H9 (cell line): ENCODE results near the gene ARHGAP29. TPM values are rescaled to one million over a fixed set of nuclear protein-coding genes. Genes with fewer than 3 reads are reported as not detected.

Experiments used
- DNase-seq: peaks from one replicate; pipeline ENCODE4 v3.0.0-alpha.2; 2017
- H2AFZ ChIP-seq: one replicate; pipeline ENCODE4 v1.6.1; 2013; ENCODE audit warnings: mild to moderate bottlenecking, low read length, control low read depth, moderate library complexity
- H2AK5ac ChIP-seq: 2 replicates; pipeline ENCODE4 v1.6.1; 2013; ENCODE audit warnings: low read length, control low read depth, mixed read lengths; ENCODE audit not compliant: insufficient read length
- H2BK120ac ChIP-seq: one replicate; pipeline ENCODE4 v1.6.1; 2013; ENCODE audit warnings: low read depth, mild to moderate bottlenecking, low read length, control low read depth, inconsistent platforms; ENCODE audit not compliant: poor library complexity, severe bottlenecking
- H2BK12ac ChIP-seq: 2 replicates; pipeline ENCODE4 v1.6.1; 2013; ENCODE audit warnings: low read length, control low read depth, mixed read lengths, low read depth; ENCODE audit not compliant: insufficient read length
- H2BK15ac ChIP-seq: 2 replicates; pipeline ENCODE4 v1.6.1; 2013; ENCODE audit warnings: low read depth, low read length, control low read depth
- H2BK20ac ChIP-seq: one replicate; pipeline ENCODE4 v1.6.1; 2013; ENCODE audit warnings: low read depth, mild to moderate bottlenecking, low read length, control low read depth, inconsistent platforms; ENCODE audit not compliant: poor library complexity, severe bottlenecking
- H2BK5ac ChIP-seq: 2 replicates; pipeline ENCODE4 v1.6.1; 2013; ENCODE audit warnings: low read length, control low read depth, mixed read lengths; ENCODE audit not compliant: insufficient read length
- H3K14ac ChIP-seq: 2 replicates; pipeline ENCODE4 v1.6.1; 2013; ENCODE audit warnings: low read length, control low read depth; ENCODE audit not compliant: insufficient read depth
- H3K18ac ChIP-seq: 2 replicates; pipeline ENCODE4 v1.6.1; 2013; ENCODE audit warnings: low read depth, mild to moderate bottlenecking, mixed read lengths, low read length, control low read depth; ENCODE audit not compliant: insufficient read length
- H3K23ac ChIP-seq: 2 replicates; pipeline ENCODE4 v1.6.1; 2013; ENCODE audit warnings: low read length, control low read depth, mixed read lengths, low read depth; ENCODE audit not compliant: insufficient read length
- H3K23me2 ChIP-seq: 2 replicates; pipeline ENCODE4 v1.6.1; 2013; ENCODE audit warnings: low read depth, mild to moderate bottlenecking, mixed read lengths, low read length, control low read depth; ENCODE audit not compliant: insufficient read length, poor library complexity, severe bottlenecking
- H3K27ac ChIP-seq: 2 replicates; pipeline ENCODE4 v1.5.1; 2013; ENCODE audit warnings: low read length, control low read depth, mixed read lengths, low read depth; ENCODE audit not compliant: insufficient read length
- H3K27me3 ChIP-seq: 2 replicates; pipeline ENCODE4 v1.6.1; 2013; ENCODE audit warnings: low read length, control low read depth, inconsistent platforms; ENCODE audit not compliant: insufficient read depth
- H3K4ac ChIP-seq: 2 replicates; pipeline ENCODE4 v1.6.1; 2013; ENCODE audit warnings: low read depth, mild to moderate bottlenecking, control low read depth, inconsistent platforms, low read length, moderate library complexity
- H3K4me1 ChIP-seq: 2 replicates; pipeline ENCODE4 v1.6.1; 2013; ENCODE audit warnings: low read length, control low read depth, inconsistent platforms; ENCODE audit not compliant: insufficient read depth
- H3K4me2 ChIP-seq: 2 replicates; pipeline ENCODE4 v1.6.1; 2013; ENCODE audit warnings: low read length, control low read depth, mixed read lengths; ENCODE audit not compliant: insufficient read length, insufficient read depth
- H3K56ac ChIP-seq: 2 replicates; pipeline ENCODE4 v1.6.1; 2013; ENCODE audit warnings: low read depth, mild to moderate bottlenecking, mixed read lengths, low read length, control low read depth; ENCODE audit not compliant: insufficient read length
- H3K79me1 ChIP-seq: 2 replicates; pipeline ENCODE4 v1.6.1; 2013; ENCODE audit warnings: low read depth, mild to moderate bottlenecking, moderate library complexity, low read length, control low read depth, inconsistent platforms; ENCODE audit not compliant: insufficient read depth, poor library complexity, severe bottlenecking
- H3K79me2 ChIP-seq: 2 replicates; pipeline ENCODE4 v1.6.1; 2013; ENCODE audit warnings: low read length, control low read depth, inconsistent platforms; ENCODE audit not compliant: insufficient read depth
- H3K9ac ChIP-seq: 2 replicates; pipeline ENCODE4 v1.6.1; 2013; ENCODE audit warnings: low read length, control low read depth, mixed read lengths; ENCODE audit not compliant: insufficient read length; ENCODE audit errors: extremely low read depth
- H3K9me3 ChIP-seq: one replicate; pipeline ENCODE4 v1.6.1; 2013; ENCODE audit warnings: low read depth, low read length, inconsistent platforms; ENCODE audit not compliant: control insufficient read depth
- H3T11ph ChIP-seq: one replicate; pipeline ENCODE4 v1.6.1; 2013; ENCODE audit warnings: mild to moderate bottlenecking, low read length, control low read depth, inconsistent platforms
- H4K20me1 ChIP-seq: one replicate; pipeline ENCODE4 v1.6.1; 2013; ENCODE audit not compliant: control insufficient read depth, insufficient read length, insufficient read depth
- H4K5ac ChIP-seq: 2 replicates; pipeline ENCODE4 v1.6.1; 2013; ENCODE audit warnings: low read depth, mild to moderate bottlenecking, mixed read lengths, low read length, control low read depth; ENCODE audit not compliant: insufficient read length
- H4K8ac ChIP-seq: replicated peaks from 2 replicates; pipeline ENCODE4 v1.6.1; 2013; ENCODE audit warnings: low read length, control low read depth, mixed read lengths, low read depth; ENCODE audit not compliant: insufficient read length
- H4K91ac ChIP-seq: 2 replicates; pipeline ENCODE4 v1.6.1; 2013; ENCODE audit warnings: low read depth, mild to moderate bottlenecking, moderate library complexity, mixed read lengths, low read length, control low read depth; ENCODE audit not compliant: insufficient read length
- H3K27ac Mint-ChIP-seq, 3 experiments: 2 replicates in 2 of 3; 3 replicates in 1 of 3; pipeline ENCODE4 v1.8.0; 2020 to 2021; ENCODE audit warnings: mixed read lengths in 3 of 3, mild to moderate bottlenecking in 1 of 3, moderate library complexity in 1 of 3
- H3K27me3 Mint-ChIP-seq: 2 replicates; pipeline ENCODE4 v1.8.0; 2021; ENCODE audit warnings: low read depth, mild to moderate bottlenecking, moderate library complexity, mixed read lengths
- H3K36me3 Mint-ChIP-seq, 3 experiments: 2 replicates in 2 of 3; 3 replicates in 1 of 3; pipeline ENCODE4 v1.8.0; 2020 to 2021; ENCODE audit warnings: low read depth in 3 of 3, mixed read lengths in 3 of 3; ENCODE audit not compliant: insufficient read depth in 1 of 3
- H3K4me1 Mint-ChIP-seq, 2 experiments: 2 replicates each; pipeline ENCODE4 v1.8.0; 2020; ENCODE audit warnings: mixed read lengths in 2 of 2
- H3K4me3 Mint-ChIP-seq, 2 experiments: 2 replicates in 1 of 2; 3 replicates in 1 of 2; pipeline ENCODE4 v1.8.0; 2020 to 2021; ENCODE audit warnings: mild to moderate bottlenecking in 2 of 2, mixed read lengths in 2 of 2, moderate library complexity in 1 of 2
- H3K9me3 Mint-ChIP-seq, 2 experiments: 2 replicates in 1 of 2; 3 replicates in 1 of 2; pipeline ENCODE4 v1.8.0; 2020; ENCODE audit warnings: mild to moderate bottlenecking in 2 of 2, mixed read lengths in 2 of 2, moderate library complexity in 1 of 2
- CTCF ChIP-seq: fragments of 200-600 bp; sonication (generic); conservative IDR thresholded peaks from 3 replicates; pipeline ENCODE4 v1.8.0; 2021; ENCODE audit warnings: antibody characterized with exemption, mild to moderate bottlenecking
- total RNA-seq: library from RNA; stranded (reverse); gene quantifications from 2 replicates; pipeline ENCODE4 v1.2.1, GENCODE V29; 2021

The ARHGAP29 gene
- total RNA-seq, 1 experiment from 2014 or later, result 1.3 TPM

- no peaks in the 10 kb centered on the region for H3K4me1 ChIP-seq
- H2BK15ac ChIP-seq, result no peak overlapping the region
- Mint-ChIP-seq H3K4me3 (no peak overlapping the region), H3K4me1 (no peaks in the 10 kb centered on the region), H3K9me3 (no peaks in the 10 kb centered on the region), H3K27me3 (no peaks in the 10 kb centered on the region; the same call in 1 of the 2 replicates), H3K36me3 (no peaks in the 10 kb centered on the region), H3K27ac (no peak overlapping the region)
- no peak overlapping the region for H3K23ac ChIP-seq
- H3K79me2 ChIP-seq, result no peaks in the 10 kb centered on the region
- H3K9ac ChIP-seq, result no peak overlapping the region
- no peak overlapping the region for H2BK120ac ChIP-seq
- H2BK20ac ChIP-seq, result no peak overlapping the region
- H3T11ph ChIP-seq, result no peak overlapping the region
- no peaks in the 10 kb centered on the region for H3K27me3 ChIP-seq
- DNase-seq, result no peak
- TF ChIP-seq CTCF, result no peak
- no peak overlapping the region for H2BK12ac ChIP-seq
- H3K4ac ChIP-seq, result no peak overlapping the region
- H2AFZ ChIP-seq, result no peak overlapping the region
- H3K9me3 ChIP-seq, result no peaks in the 10 kb centered on the region
- no peak overlapping the region for H3K4me2 ChIP-seq
- H3K18ac ChIP-seq, result no peak overlapping the region
- no peak overlapping the region for H3K56ac ChIP-seq
- H3K14ac ChIP-seq, result no peak overlapping the region
- no peak overlapping the region for H2BK5ac ChIP-seq
- no peaks in the 10 kb centered on the region for H3K23me2 ChIP-seq
- H3K79me1 ChIP-seq, result no peaks in the 10 kb centered on the region
- H4K8ac ChIP-seq, result no peak overlapping the region
- no peak overlapping the region for H2AK5ac ChIP-seq
- no peak overlapping the region for H4K5ac ChIP-seq
- no peak overlapping the region for H4K91ac ChIP-seq
- no peak overlapping the region for H3K27ac ChIP-seq
- H4K20me1 ChIP-seq, result no peaks in the 10 kb centered on the region
These were observed 28.0 kb downstream of the ARHGAP29 start for GRCh38 chr1:94209425-94209824.
